Measurements from ENCODE around the gene CCDC148.

DNA sequence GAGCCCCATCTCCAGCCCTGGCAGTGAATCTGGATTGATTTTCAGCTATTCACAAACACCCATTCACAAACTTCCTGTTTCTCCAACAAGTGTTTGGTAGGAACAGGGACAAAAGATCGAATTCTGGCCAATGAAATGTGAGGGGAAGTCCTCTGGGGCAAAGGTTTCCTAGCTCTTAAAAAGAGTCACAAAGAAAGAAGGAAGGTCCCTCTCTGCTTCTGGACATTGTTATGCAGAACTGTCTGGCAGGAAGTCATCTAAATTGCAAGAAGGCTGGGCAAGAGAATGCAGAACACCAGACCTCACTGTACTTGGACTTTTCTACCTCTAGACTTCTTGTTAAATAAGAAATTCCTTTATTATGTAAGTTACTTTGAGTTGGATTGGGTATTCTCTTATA lies 137.3 kb downstream of the CCDC148 start:
- no peak for TF ChIP-seq CREB1 (CRISPR knock-in tag; IDR thresholded peaks at IDR 0.05; ENCODE audit: low read depth)
- TF ChIP-seq, protein P1, sequence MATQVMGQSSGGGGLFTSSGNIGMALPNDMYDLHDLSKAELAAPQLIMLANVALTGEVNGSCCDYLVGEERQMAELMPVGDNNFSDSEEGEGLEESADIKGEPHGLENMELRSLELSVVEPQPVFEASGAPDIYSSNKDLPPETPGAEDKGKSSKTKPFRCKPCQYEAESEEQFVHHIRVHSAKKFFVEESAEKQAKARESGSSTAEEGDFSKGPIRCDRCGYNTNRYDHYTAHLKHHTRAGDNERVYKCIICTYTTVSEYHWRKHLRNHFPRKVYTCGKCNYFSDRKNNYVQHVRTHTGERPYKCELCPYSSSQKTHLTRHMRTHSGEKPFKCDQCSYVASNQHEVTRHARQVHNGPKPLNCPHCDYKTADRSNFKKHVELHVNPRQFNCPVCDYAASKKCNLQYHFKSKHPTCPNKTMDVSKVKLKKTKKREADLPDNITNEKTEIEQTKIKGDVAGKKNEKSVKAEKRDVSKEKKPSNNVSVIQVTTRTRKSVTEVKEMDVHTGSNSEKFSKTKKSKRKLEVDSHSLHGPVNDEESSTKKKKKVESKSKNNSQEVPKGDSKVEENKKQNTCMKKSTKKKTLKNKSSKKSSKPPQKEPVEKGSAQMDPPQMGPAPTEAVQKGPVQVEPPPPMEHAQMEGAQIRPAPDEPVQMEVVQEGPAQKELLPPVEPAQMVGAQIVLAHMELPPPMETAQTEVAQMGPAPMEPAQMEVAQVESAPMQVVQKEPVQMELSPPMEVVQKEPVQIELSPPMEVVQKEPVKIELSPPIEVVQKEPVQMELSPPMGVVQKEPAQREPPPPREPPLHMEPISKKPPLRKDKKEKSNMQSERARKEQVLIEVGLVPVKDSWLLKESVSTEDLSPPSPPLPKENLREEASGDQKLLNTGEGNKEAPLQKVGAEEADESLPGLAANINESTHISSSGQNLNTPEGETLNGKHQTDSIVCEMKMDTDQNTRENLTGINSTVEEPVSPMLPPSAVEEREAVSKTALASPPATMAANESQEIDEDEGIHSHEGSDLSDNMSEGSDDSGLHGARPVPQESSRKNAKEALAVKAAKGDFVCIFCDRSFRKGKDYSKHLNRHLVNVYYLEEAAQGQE (IDR thresholded peaks at IDR 0.05; ENCODE audit: unreplicated experiment), result no peak
- TF ChIP-seq, protein P2, sequence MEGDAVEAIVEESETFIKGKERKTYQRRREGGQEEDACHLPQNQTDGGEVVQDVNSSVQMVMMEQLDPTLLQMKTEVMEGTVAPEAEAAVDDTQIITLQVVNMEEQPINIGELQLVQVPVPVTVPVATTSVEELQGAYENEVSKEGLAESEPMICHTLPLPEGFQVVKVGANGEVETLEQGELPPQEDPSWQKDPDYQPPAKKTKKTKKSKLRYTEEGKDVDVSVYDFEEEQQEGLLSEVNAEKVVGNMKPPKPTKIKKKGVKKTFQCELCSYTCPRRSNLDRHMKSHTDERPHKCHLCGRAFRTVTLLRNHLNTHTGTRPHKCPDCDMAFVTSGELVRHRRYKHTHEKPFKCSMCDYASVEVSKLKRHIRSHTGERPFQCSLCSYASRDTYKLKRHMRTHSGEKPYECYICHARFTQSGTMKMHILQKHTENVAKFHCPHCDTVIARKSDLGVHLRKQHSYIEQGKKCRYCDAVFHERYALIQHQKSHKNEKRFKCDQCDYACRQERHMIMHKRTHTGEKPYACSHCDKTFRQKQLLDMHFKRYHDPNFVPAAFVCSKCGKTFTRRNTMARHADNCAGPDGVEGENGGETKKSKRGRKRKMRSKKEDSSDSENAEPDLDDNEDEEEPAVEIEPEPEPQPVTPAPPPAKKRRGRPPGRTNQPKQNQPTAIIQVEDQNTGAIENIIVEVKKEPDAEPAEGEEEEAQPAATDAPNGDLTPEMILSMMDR (conservative IDR thresholded peaks at IDR 0.05; ENCODE audit: low read depth in 2 of 2), result no peak
- TF ChIP-seq POLR2AphosphoS5 (IDR thresholded peaks at IDR 0.05; ENCODE audit: low read depth), result no peak
- no peak for TF ChIP-seq EZH2 (IDR thresholded peaks at IDR 0.05; ENCODE audit: low read depth, unreplicated experiment)
- no peak for TF ChIP-seq JUNB (IDR thresholded peaks at IDR 0.05; ENCODE audit: unreplicated experiment)
- no peak for TF ChIP-seq EZH2phosphoT487 (IDR thresholded peaks at IDR 0.05; ENCODE audit: unreplicated experiment)
- TF ChIP-seq, protein P3, sequence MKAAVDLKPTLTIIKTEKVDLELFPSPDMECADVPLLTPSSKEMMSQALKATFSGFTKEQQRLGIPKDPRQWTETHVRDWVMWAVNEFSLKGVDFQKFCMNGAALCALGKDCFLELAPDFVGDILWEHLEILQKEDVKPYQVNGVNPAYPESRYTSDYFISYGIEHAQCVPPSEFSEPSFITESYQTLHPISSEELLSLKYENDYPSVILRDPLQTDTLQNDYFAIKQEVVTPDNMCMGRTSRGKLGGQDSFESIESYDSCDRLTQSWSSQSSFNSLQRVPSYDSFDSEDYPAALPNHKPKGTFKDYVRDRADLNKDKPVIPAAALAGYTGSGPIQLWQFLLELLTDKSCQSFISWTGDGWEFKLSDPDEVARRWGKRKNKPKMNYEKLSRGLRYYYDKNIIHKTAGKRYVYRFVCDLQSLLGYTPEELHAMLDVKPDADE (IDR thresholded peaks at IDR 0.05), result no peak

Measured in GM23338 (cell line).